HG02973 (cell line): ENCODE measurements around the gene ZNF777.

ENCODE experiments used
- ATAC-seq: cut with Tn5 transposase; IDR thresholded peaks from one replicate; pipeline ENCODE4 v1.9.1; 2021; ENCODE audit warnings: moderate library complexity; ENCODE audit not compliant: unreplicated experiment

The ZNF777 gene

DNA sequence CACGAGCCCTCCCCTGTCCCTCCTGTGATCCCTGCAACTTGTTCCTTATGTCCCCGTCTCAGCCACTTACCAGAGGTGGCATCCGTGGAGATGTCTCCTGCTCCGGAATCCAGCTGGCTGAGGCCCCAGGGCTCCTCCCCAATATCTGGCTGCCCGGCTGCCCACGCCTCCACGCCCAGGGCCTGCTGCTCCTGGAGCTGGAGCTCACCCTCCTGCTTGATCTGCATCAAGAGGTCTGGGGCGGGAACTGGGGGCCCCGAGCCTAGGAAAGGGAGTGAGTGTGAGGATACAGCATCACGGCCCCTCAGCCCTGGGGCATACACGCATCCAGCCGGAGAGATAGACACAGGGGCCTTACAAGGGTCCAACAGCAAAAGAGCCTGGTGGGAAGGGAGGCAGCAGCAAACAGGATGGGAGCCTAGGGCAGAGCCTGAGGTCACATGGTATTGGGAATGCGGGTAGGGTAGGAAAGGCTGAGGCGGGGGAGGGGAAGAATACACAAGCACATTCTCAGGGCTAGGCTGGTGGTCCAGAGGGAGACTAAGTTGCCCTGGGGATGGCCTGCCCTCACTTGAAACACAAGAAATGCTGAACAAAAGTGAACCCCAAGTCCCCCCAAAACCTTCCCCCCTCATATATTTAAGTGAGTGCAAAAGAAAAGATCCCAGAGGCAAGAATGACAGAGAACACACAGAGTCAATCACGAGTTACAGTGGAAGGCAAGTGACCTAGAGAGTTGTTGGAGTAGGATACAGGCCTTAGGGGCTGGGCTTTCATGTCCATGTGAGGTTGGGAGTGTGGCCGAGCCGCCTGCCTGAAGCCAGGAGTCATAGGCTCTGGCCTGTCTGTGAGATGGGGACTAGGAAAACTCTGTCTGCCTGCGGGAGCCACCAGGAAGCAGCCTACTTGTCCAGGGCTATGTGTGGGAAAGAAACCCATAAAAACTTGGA is 16.9 kb upstream of the ZNF777 start:
- no peak for ATAC-seq

DNA sequence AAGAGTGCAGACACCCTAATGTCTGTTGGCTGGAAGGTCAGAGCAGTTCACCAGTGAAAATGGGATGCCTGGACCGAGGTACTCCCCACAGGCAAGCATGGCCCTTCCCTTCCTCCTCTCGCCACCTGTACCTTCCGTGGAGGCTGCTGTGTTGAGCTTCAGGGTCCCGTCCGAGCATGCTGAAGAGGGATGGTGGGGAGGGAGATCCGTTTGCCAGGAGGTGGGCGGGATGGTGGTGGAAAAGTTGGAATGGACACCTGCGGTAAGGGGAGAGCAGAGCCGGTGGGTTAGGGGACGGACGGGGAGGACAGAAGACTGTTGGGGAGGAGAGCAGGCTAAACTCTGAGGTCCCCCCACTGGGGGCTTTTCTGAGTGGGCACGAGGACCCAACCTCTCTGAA is 15.9 kb upstream of the ZNF777 start:
- ATAC-seq: no peak

DNA sequence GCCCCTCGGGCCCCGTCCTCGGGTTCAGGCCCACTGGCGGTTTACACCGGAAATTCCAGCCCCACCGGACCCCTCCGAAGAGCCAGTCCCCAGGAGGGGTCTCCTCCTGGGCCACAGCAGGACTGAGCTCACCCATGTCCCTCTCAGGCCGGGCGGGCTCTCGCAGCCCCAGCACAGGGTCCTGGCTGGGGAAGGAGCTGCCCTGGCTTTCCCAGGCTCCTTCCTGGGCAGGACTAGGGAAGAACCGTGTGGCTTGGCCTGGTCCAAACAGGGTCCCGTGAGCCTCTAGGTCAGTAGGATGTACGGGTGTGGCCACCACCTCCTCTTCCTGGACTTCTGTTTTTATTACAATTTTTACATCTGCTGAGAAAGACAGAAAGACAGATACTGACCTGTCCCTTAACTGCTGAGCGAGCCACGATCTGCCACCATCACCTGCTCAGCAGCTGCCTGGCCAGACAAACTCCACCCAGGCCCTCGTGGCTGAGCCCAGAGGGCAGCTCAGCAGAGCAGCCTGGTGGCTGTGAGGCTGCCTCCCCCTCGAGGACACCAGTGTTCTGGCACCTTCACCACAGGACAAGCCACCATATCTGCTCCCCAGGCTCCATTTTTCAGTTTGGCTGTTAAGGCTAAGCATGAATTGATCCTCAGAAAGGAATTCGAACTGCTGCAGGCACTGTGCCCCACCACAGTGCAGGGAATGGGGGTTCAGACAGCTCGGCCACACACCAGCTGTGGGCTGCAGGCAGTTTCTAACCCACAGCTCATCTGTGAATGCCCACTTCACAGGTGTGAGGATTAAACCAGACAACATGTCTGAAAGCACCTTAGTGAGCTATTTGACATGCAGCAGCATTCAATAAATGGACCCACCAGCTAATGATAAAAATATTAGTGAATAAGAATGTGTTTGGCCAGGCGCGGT is 14.5 kb upstream of the ZNF777 start:
- ATAC-seq: no peak

DNA sequence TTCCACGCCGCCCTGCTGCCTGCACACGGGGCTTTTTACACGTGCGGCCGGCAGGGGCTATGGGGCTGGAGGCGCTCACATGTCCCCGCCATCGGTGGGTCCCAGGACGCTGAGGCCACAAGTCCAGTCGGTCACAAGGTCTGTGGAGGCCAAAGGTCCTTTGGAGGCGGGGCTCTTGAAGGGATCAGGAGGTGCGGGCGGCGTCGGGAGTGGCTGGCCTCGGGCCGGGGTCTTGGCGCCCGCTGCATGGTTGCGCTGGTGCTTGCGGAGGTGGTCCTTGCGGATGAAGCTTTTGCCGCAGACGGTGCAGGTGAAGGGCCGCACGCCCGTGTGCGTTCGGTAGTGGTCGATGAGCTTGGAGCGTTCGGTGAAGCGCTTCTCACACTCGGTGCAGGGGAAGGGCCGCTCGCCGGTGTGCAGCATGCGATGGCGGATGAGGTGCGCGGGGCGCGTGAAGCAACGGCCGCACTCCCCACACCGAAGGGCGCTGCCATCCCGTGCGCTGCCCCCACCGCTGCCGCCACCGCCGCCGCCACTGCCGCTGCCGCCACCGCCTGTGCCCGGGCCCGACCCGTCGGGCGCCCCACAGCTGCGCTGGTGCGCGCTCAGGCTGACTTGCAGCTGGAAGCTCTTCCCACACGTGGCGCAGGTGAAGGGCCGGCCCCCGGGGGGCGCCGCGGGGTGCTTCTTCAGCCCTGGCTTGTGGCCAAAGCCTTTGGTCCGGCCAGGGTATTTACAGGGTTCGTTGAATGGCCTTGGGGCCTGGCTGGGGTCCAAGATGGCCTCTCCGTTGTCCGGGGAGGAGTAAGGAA is 13.7 kb upstream of the ZNF777 start:
- ATAC-seq: no peak

DNA sequence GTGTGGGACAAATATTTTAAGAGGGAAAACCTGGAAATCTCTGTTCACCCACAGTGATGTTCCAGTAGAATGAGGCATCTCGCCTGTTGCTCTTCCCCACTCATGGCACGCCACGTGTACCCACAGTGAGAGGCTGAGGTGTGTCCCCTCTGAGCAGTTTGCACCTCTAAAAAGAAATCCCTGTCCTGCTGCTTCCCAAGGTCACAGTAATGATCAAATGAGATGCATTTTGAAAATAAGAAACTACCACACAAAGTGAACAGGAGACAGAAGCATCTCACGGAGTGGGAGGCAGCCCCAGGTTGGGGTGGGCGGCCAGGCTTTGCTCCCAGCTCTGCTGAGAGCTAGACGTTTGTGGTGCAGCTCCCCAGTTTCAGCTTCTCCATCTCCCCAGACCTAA is 12.4 kb upstream of the ZNF777 start:
- ATAC-seq: no peak

DNA sequence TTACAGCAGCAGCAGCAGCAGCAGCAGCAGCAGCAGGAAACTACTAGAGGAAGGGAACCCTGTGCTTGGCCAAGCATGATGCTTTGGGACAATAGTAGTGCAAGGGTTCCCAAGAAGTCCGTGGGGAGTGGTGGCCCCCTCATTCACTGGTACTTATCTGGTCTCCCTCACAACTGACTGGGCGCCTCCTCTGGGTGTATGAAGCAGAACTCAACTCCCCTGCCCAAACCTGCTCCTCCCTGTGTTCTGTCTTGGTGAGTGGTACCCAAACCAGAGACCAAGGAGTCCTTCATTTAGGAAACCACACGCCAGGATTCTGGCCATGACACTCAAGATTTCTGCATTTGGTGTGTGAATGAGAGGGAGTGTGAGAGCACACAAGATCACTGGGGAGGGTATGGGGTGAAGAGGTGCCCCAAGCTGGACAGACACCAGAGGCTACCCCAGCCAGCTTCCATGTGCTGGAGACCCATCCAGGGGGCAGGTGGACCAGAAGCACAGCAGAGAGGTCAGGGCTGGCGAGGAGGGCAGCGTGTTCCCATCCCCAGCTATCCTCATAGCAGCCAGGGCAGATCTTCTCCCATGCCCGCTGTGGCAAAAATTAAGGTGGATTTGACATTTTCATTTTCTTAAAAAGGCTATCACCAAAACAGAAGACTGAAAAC is 10.6 kb upstream of the ZNF777 start:
- no peak for ATAC-seq

DNA sequence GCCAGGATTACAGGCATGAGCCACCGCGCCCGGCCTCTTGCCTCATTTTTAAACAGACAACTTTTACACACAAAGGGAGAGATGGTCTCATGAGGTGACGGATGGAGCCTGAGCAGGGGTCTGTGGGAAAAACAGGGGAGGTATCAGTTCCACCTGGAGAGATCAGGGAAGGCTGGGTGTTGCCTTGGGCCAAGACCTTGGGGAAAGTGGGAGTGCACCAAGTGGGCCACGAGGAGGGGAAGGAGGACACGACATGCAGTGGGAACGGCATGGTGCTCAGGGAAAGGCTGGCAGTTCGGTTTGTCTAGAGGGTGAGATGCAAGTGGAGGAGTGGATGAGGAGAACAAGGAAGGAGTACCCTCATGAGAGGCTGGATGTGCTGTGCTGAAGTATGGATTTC is 8.9 kb upstream of the ZNF777 start:
- no peak for ATAC-seq

DNA sequence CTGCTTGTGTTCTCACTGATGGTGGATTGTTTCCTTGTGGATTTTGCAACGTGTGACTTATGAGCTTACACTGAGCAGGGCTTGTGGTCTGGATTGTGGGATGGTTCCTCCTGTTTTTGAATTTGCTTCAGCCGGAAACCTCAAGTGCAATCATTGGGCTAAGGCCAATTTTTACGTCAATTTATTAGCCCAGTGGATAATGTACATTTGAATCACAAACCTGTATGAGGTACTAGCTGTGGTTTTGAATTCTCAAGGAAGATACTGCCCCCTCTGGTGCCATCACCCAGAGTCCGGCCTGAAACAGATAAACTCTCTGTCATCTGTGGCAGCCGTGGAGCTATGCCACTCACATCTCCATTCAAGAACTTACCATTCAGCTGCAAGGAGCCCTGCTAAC is 7.3 kb upstream of the ZNF777 start:
- no peak for ATAC-seq

DNA sequence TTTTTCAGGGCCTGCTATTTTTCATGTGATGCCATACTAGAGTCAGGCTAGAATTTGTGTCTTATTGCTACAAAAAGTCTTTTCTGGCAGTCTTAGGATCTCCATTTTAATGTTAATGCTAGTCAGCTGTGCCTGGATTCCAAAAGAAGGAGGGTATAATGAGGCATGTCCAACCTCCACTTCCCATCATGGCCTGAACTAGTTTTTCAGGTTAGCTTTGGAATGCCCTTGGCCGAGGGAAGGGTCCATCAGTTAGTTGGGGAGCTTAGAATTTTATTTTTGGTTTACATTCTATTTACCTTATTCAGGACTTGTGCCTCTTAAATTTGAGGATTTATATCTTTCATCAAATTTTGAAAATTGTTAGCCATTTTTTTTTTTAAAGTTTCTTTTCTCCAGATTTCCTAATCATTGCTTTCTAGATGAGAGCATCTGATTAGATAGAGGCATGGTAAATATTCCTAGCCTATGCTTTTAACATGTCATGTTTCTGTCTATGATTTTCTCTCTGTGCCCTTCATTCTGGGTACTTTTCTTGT is 6.5 kb upstream of the ZNF777 start:
- ATAC-seq: no peak

DNA sequence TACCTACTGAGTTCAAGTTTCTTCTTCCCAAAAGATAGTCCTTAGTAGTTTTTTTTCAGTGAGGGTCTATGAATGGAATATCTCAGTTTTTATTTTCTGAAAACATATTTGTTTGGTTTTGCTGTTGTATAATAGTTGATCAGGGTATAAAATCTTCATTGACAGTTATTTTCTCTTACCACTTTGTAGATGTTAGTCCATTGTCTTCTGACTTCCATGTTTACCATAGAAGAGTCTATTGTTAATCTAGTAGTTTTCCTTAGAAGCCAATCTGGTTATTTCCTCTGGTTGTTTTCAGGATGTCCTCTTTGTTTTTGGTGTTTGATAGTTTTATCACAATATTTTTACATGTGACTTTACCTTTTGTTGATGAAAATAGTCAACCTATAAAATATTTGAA is 5.5 kb upstream of the ZNF777 start:
- ATAC-seq: no peak

DNA sequence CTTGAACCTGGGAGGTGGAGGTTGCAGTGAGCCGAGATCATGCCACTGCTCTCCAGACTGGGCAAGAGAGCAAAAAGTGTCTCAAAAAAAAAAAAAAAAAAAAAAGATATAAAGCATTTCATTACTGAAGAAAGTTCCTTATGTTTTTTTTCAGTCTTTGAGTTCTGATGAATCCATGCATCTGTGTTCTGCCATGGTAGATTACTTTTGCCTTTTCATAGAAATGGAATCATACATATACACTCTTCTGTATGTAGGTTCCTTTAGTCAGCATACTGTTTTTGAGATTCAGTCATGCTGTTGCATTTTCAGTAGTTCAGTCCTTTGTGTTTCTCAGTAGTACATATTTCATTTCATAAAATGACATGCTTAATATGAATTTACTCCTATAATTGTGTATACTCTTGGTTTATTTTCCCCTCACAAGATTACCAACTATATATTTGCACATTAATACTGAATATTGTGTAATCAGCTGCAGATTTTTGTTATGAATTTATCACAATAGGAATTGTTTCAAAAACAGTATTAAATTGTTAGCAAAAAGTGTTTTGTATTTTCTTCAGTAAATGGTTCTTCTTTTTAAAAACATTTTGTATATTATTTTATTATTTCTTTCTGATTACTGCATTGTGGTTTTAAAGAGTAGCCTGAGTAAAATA is 2.8 kb upstream of the ZNF777 start:
- no peak for ATAC-seq

DNA sequence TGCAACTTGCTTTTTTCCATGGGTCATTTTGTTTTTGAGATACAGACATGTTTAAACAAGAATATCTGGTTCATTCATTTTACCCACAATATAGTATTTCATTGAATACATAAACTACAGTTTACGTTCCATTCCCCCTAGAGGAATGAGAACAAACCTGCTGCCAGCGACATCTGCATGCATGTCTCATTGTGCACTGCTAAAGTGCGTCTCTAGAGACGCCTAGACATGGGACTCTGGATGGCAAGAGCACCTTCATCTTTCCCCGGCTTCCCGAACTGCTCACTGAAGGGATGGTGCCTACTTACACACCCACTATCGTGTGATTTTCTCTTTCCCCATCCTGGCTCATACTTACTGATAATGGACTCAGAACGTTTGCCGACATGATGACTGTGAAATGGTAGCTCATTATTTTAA is 1.2 kb upstream of the ZNF777 start:
- ATAC-seq: no peak

DNA sequence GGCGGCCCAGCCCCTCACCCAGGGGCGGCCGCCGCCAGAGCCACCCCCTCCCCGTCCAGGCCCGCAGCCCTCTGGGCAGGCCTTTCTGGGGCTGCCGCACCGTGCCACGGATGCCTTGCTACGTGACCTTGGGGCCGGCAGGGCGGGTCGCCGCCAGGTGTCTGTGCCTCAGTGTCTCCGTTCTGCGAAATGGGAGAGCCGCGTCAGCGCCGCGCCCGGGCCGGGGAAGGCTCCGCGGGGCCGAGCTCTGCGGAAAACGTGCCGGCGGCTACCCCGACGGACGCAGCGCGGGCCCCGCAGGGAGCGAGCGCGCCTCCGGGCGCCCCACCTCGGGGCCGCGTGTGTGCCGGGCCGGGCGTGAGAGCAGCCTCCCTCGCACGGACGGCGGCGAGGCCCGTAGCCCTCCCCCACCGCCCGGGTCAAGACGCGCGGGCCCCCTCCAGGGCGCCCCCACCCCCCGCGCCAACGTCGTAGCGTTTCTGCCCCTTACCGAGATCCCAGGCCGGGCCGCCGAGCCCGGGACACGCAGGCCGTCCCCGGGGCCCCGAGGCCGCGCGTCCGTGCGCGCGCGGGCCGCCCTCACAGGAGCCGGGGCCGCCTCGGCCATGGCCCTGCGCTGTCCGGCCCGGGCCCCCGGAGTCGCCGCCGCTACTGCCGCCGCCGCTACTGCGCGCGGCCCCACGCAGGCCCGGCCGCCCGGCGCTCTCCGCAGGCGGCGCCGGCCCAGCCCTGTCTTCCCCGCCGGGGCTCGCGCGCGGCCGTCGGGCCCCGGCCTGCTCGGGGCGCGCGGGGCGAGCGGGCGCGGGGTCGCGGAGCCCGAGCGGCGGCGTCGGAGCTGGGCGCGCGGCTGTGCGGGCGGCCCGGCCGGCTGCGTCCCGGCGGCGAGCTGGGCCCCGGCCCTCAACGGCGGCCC is 1.1 kb downstream of the ZNF777 start:
- peak; percentile 30 for ATAC-seq

DNA sequence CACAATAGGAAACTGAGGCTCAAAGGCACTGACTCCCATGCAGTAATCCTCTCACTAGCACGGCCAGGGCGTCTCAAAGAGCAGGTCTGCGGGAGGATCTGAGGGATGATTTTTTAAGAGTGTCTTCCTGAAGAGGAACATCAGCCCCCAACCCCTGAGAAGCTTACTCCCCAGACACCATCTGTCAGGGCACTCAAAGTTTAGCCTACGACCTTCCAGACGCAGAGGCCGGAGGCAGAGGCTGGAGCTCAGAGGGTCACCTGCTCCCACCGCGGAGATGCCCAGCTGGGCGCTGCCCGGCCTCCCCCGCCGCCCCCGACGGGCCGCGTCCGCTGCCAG is 1.7 kb downstream of the ZNF777 start:
- ATAC-seq: no peak

DNA sequence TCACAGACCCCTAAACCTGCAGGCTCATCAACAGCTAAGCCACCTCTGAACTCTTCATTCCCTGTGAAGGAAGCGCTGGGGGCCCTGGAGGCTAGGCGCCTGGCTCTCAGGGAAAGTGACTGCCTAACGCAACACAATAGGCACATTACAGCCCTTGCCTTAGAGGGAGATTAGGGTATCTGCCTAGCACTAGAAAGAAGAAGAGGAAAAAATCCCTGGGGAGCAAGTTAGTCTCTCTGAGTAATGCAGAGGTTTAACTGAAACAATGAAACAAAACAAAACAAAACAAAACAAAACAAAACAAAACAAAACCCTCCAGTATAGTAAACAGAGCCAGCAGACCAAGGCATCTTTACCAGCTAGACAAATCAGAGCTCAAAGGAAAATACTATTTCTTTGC is 2.6 kb downstream of the ZNF777 start:
- ATAC-seq: no peak

DNA sequence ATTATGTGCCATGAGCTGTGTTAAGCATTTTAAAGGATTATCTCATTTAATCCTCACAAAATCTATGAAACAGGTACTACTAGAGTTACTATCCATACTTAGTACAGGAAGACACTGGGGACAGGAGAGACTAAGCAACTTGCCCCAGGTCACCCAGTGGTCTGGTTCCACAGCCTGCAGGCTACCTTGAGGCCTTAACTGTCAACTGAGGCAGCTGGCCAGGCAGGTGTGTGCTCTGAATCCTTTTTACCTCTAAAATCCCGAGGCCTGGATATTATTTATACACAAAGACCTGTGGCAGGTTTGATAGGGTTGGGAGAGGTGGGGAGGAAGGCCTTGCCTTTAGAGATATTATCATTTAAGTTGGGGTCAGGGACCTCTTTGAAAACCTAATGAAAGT is 3.1 kb downstream of the ZNF777 start:
- ATAC-seq: no peak

DNA sequence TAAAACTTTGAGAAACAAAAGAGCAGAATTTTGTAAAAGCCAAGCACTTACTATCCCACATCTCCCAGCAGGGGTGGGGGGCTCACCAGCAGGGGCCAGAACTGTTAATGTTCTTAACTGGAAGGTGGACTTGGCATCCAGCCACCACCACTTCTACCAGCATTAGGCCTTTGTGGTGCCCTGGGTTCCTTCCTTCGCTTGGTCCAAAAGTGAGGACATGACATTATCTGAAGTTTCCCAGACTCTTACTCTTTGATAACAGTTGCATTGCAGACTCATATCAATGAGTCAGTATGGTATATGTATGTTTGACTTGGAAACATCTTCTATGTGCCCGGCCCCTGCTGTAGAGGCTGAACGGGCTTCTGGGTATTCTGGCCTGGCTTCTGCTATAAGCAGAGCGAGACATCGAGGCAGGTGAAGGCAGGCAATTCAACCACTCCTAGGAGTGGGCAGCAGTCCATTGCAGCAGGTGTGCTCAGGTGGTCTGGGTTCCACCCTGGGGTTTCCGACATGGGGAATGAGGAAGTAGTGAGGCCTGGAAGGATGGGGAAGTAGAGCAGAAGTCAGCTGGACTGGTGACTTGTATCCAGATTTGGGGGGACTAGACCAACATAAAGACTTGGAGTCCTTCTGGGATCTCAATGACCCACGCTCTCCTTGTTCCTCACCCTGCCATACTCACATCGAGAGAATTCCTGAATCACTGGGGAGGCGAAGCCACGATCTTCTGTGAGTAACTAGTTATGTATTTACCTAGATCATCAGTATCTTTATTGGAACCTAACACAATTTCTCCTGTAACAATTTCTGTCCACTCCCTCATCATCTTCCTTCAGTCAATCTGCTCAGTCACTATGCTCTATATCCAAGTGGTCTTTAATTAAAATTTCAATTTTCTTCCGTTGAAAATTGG is 4.1 kb downstream of the ZNF777 start:
- ATAC-seq: no peak
